PC-9 (cell line): Measurements from ENCODE around the gene DPY30. TPM values are rescaled to one million over a fixed set of nuclear protein-coding genes. Genes with fewer than 3 reads are reported as not detected.

Experiments used
- BruUV-seq: library from RNA; stranded (reverse); fragments of 400-500 nt; replicated peaks from 2 replicates; lab custom pipeline; 2021; lab: Mats Ljungman, UMichigan
- CTCF ChIA-PET: fragments of 300-600 bp; sonication (Branson Sonifier 250); formaldehyde crosslinking; loops from one replicate; lab custom pipeline; 2022; ENCODE audit warnings: antibody characterized with exemption; lab: Charles Lee
- POLR2A ChIA-PET: fragments of 300-600 bp; sonication (Branson Sonifier 250); formaldehyde crosslinking; loops from one replicate; lab custom pipeline; 2022; ENCODE audit warnings: antibody characterized with exemption; ENCODE audit not compliant: unreplicated experiment; lab: Charles Lee
- DNase-seq, 2 experiments: peaks; one replicate each; pipeline versions ENCODE4 v3.0.0 to v3.0.0-alpha.2; 2015 to 2022; ENCODE audit warnings: mixed read lengths in 1 of 2
- H2AFZ ChIP-seq: fragments of 200-600 bp; sonication (generic); 2 replicates; pipeline ENCODE4 v1.8.1; 2017; ENCODE audit warnings: antibody characterized with exemption
- H3F3A ChIP-seq: fragments of 200-600 bp; sonication (generic); 2 replicates; pipeline ENCODE4 v1.8.1; 2017; ENCODE audit warnings: antibody characterized with exemption, mild to moderate bottlenecking, low read depth; ENCODE audit not compliant: insufficient read depth
- H3K27ac ChIP-seq: fragments of 200-600 bp; sonication (generic); 2 replicates; pipeline ENCODE4 v1.6.1; 2016; ENCODE audit warnings: mixed run types
- H3K27me3 ChIP-seq: fragments of 200-600 bp; sonication (generic); 2 replicates; pipeline ENCODE4 v1.6.1; 2016; ENCODE audit warnings: low read depth, mixed run types; ENCODE audit not compliant: insufficient read depth
- H3K36me3 ChIP-seq: fragments of 200-600 bp; sonication (generic); 2 replicates; pipeline ENCODE4 v1.6.1; 2016; ENCODE audit warnings: low read depth, mixed run types
- H3K4me1 ChIP-seq: fragments of 200-600 bp; sonication (generic); replicated peaks from 2 replicates; pipeline ENCODE4 v1.6.1; 2016; ENCODE audit warnings: mixed run types; ENCODE audit not compliant: insufficient read depth
- H3K4me2 ChIP-seq: fragments of 200-600 bp; sonication (generic); 2 replicates; pipeline ENCODE4 v1.6.1; 2017; ENCODE audit warnings: mixed run types
- H3K4me3 ChIP-seq: fragments of 200-600 bp; sonication (generic); 2 replicates; pipeline ENCODE4 v1.6.1; 2016; ENCODE audit warnings: mixed run types
- H3K79me2 ChIP-seq: fragments of 200-600 bp; sonication (generic); 2 replicates; pipeline ENCODE4 v1.6.1; 2017; ENCODE audit warnings: low read depth, mixed run types
- H3K9me2 ChIP-seq: fragments of 200-600 bp; sonication (generic); 2 replicates; pipeline ENCODE4 v1.8.1; 2017; ENCODE audit warnings: mild to moderate bottlenecking; ENCODE audit not compliant: insufficient read depth
- H3K9me3 ChIP-seq: fragments of 200-600 bp; sonication (generic); 2 replicates; pipeline ENCODE4 v1.8.1; 2016; ENCODE audit warnings: low read depth; ENCODE audit not compliant: insufficient read depth
- H4K20me1 ChIP-seq: fragments of 200-600 bp; sonication (generic); 2 replicates; pipeline ENCODE4 v1.8.1; 2017; ENCODE audit not compliant: insufficient read depth
- CTCF ChIP-seq: fragments of 200-600 bp; sonication (generic); conservative IDR thresholded peaks from 2 replicates; pipeline ENCODE4 v1.6.1; 2017; ENCODE audit warnings: mixed run types, antibody characterized with exemption, mild to moderate bottlenecking, moderate library complexity
- EZH2 ChIP-seq: fragments of 200-600 bp; sonication (generic); IDR thresholded peaks from 2 replicates; pipeline ENCODE4 v1.8.0; 2017; ENCODE audit warnings: antibody characterized with exemption, low read depth
- intact Hi-C: fragments of 100-400 bp; cut with micrococcal nuclease; formaldehyde crosslinking; loops from one replicate; pipeline ENCODE4 v1.10.0; 2022; ENCODE audit not compliant: unreplicated experiment
- total RNA-seq: library from RNA; stranded (reverse); gene quantifications from 2 replicates; pipeline ENCODE4 v1.2.3, GENCODE V29; 2021

DPY30 gene
- total RNA-seq, 1 experiment from 2014 or later = 109 TPM

- intact Hi-C loops = no loop called here
- BruUV-seq = no TSS peak
- no peak overlapping the region for H3K4me3 ChIP-seq
- H3K36me3 ChIP-seq = no peaks in the 10 kb centered on the region; the same call in 1 of the 2 replicates
- no peaks in the 10 kb centered on the region for H3K4me1 ChIP-seq
- ChIA-PET POLR2A (no interaction called here), CTCF (no interaction called here)
- no peaks in the 10 kb centered on the region for H3K9me3 ChIP-seq
- H4K20me1 ChIP-seq = peaks cover 10% of the 10 kb centered on the region; the same call in 1 of the 2 replicates
- no peaks in the 10 kb centered on the region; the same call in 1 of the 2 replicates for H3F3A ChIP-seq
- TF ChIP-seq EZH2 (no peak), CTCF (no peak)
- H3K27me3 ChIP-seq = no peaks in the 10 kb centered on the region
- H3K27ac ChIP-seq = no peak overlapping the region
- no peak overlapping the region for H3K4me2 ChIP-seq
- no peaks in the 10 kb centered on the region for H3K9me2 ChIP-seq
- no peak overlapping the region for H2AFZ ChIP-seq
- peaks cover 96% of the 10 kb centered on the region for H3K79me2 ChIP-seq
- no peak for DNase-seq
These were observed 55.7 kb downstream of the DPY30 start for GRCh38 chr2:31983762-31984467.

GRCh38 chr2:31980674-31981356 is 58.8 kb downstream of the DPY30 start:
- Histone ChIP-seq H3K4me3 (no peak overlapping the region), H3K79me2 (peaks cover 92% of the 10 kb centered on the region), H3F3A (no peaks in the 10 kb centered on the region; the same call in 1 of the 2 replicates), H3K36me3 (no peaks in the 10 kb centered on the region; the same call in 1 of the 2 replicates), H3K4me2 (no peak overlapping the region), H4K20me1 (0 out of 2 replicates have a peak, but pooled peaks cover 10% of the 10 kb centered on the region), H3K9me2 (no peaks in the 10 kb centered on the region), H3K27ac (no peak overlapping the region), H2AFZ (no peak overlapping the region), H3K27me3 (no peaks in the 10 kb centered on the region), H3K9me3 (no peaks in the 10 kb centered on the region), H3K4me1 (no peaks in the 10 kb centered on the region)
- TF ChIP-seq EZH2 (no peak), CTCF (no peak)
- DNase-seq = no peak
- POLR2A ChIA-PET = no interaction called here
- BruUV-seq = no TSS peak
- CTCF ChIA-PET = no interaction called here
- intact Hi-C loops = no loop called here

GRCh38 chr2:31979956-31980355 is 59.6 kb downstream of the DPY30 start:
- Histone ChIP-seq H3K79me2 (peaks cover 90% of the 10 kb centered on the region), H3K9me2 (no peaks in the 10 kb centered on the region), H4K20me1 (0 out of 2 replicates have a peak, but pooled peaks cover 10% of the 10 kb centered on the region), H3F3A (no peaks in the 10 kb centered on the region; the same call in 1 of the 2 replicates), H3K27me3 (no peaks in the 10 kb centered on the region), H3K4me3 (no peak overlapping the region), H3K4me1 (no peaks in the 10 kb centered on the region), H2AFZ (no peak overlapping the region), H3K27ac (no peak overlapping the region), H3K9me3 (no peaks in the 10 kb centered on the region), H3K36me3 (no peaks in the 10 kb centered on the region; the same call in 1 of the 2 replicates), H3K4me2 (no peak overlapping the region)
- BruUV-seq = no TSS peak
- CTCF ChIA-PET = interaction anchor here (0.6 kb wide), 1 partner anchor 566 kb away, joined by 3 read pairs; no protein-coding TSS in a partner anchor
- TF ChIP-seq CTCF (no peak), EZH2 (no peak)
- no peak for DNase-seq
- intact Hi-C loops = no loop called here
- POLR2A ChIA-PET = no interaction called here
